Stimulated activated CD8-positive, alpha-beta memory T cell treated with anti-CD3 and anti-CD28 coated beads, Interleukin-4, amount 100 ng/mL, for 4 hours (primary cell): ENCODE data around the gene ARFGAP3.

Experiments used
- DNase-seq, 2 donors: peaks; one replicate each; pipeline ENCODE4 v3.0.0-alpha.2; 2020; ENCODE audit warnings: low read depth in 2 of 2, low spot score in 1 of 2

The ARFGAP3 gene

DNA sequence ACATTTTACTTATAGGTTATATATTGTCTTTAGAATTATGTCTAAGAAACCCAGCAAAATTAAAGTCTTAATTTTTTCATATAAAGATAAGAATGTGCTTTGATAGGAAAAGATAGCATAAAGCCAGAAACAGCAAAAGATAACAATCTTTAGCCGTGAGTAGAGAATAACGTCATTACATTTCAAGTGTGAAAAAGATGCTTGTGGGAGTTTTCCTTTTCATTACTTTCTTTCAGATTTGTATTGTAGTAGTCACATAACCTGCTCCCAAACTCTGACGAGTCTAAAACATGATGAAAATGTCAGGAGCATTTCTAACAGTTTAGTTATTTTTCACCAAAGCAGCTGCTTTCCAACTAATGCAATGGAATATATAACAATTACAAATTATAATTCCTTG lies 31.3 kb downstream of the ARFGAP3 start:
- DNase-seq: no peak

DNA sequence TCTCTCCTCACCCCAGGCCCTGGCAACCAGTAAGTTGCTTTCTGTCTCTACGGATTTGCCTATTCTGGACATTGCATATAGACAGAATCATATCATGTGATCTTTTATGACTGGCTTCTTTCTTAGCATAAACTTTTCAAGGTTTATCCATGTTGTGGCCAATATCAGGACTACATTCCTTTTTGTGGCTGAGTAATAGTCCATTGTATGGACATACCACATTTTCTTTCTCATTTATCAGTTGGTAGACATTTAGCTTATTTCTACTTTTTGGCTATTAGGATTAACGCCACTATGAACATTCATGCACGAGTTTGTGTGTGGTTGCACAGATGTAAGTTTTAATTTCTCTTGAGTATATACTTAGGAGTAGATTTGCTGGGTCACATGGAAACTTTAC lies 35.7 kb downstream of the ARFGAP3 start:
- no peak for DNase-seq

GRCh38 chr22:42820045-42820763 lies 36.9 kb downstream of the ARFGAP3 start:
- DNase-seq: no peak

DNA sequence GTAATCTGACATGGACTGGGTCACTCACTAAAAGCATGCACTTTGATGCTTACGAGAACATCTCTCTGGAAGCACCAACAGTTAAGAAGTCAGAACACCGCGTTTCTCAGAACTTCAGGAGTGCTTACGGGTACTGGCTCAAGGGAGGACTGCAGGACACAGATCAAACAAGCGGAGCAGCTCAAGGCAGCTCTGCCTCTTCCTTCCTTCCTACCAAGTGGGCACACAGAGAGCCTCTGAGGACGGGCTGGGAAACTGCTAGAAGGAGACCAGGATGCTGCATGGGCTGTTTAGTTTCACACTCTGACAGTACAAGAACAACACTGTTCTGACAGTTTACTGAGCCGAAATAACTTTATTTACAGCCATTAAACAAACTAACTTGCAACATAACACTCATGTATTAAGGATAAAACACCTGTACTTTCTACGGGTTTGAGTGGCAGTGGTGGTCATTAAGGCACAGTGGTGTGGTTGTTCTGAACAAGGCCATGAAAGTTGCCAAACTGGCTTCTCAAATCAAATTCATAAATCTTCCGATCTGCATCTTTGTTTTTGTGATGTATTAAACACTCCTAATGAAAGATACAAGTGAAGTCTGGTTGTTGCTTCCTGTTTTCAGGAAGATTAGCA lies 37.5 kb downstream of the ARFGAP3 start:
- DNase-seq: no peak

- no peak for DNase-seq
Observed at GRCh38 chr22:42817556-42817955, 39.5 kb downstream of the ARFGAP3 start.

DNA sequence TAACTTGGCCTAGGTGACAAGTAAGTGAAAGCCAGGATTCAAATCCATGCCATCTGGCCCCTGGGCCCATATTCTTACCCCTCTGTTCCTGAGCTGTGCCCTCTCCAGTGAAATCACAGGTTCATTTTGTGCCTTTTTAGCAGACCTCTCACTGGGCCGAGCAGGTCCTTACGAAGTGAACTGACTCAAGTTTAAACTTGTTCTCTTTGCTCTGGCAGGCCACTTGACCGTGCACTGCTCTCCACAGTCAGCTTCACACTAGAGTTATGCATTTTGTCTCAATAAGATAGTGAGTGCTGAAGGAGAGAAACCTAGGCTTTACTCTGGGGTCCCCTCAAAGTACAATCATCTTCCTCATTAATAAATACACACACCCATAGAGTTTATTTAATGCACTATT lies 40.7 kb downstream of the ARFGAP3 start:
- no peak for DNase-seq

DNA sequence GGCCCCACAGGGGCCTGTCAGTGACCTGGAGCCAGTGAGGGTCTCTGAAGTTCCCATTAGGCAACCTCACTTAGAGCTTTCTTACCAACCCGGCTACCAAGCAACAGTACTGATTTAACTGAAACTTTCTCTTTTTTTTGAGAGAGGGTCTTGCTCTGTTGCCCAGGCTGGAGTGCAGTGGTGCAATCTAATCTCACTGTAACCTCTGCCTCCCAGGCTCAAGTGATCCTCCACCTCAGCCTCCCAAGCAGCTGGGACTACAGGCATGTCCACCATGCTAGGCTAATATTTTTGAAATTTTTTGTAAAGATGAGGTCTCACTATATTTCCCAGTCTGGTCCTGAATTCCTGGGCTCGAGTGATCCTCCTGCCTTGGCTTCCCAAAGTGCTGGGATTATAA lies 42.5 kb downstream of the ARFGAP3 start:
- DNase-seq: no peak

- DNase-seq: no peak
Observed at GRCh38 chr22:42814215-42814614, 42.9 kb downstream of the ARFGAP3 start.

DNA sequence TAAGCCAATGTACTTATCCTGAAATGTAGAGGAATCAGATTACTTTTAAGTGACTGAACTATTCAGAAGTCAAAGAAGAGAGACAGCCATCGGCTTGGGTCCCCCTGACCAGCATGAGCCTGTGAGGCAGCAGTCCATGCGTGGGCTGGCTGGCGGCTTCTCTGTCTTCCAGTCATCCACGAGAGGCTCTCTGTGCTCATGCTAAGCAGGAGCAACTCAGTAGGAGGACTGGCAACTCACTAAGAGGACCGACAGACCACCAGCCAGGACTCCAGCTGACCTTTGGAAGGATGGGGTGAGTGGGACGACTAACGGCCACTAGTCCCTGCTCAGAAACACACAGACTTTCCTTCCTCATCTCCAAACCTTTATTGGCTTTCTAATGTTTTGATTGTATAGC lies 43.6 kb downstream of the ARFGAP3 start:
- no peak for DNase-seq

DNA sequence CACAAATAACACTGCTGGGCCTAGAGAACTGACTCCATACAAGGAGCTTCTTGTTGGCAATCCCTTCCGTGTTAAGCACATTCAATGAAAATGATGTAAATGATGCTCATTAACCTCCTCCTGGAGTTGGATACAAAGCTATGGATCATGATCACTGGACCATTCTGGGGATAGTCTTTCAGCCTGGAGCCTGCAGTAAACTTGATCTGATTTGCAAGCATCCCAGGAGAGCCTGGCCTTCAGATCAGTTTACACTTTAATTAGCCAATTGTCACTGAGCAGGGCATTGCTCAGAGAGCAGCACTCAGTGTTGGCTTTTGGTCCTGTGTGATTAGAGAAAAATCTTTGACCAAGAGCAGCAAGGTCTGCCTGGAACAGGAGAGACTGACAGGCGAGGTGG lies 45.6 kb downstream of the ARFGAP3 start:
- DNase-seq: no peak

GRCh38 chr22:42808521-42808920 lies 48.6 kb downstream of the ARFGAP3 start:
- DNase-seq: no peak

- DNase-seq: no peak
Observed at GRCh38 chr22:42807185-42807584, 49.9 kb downstream of the ARFGAP3 start.

- DNase-seq: no peak
Observed at GRCh38 chr22:42805998-42806830, 50.9 kb downstream of the ARFGAP3 start.

DNA sequence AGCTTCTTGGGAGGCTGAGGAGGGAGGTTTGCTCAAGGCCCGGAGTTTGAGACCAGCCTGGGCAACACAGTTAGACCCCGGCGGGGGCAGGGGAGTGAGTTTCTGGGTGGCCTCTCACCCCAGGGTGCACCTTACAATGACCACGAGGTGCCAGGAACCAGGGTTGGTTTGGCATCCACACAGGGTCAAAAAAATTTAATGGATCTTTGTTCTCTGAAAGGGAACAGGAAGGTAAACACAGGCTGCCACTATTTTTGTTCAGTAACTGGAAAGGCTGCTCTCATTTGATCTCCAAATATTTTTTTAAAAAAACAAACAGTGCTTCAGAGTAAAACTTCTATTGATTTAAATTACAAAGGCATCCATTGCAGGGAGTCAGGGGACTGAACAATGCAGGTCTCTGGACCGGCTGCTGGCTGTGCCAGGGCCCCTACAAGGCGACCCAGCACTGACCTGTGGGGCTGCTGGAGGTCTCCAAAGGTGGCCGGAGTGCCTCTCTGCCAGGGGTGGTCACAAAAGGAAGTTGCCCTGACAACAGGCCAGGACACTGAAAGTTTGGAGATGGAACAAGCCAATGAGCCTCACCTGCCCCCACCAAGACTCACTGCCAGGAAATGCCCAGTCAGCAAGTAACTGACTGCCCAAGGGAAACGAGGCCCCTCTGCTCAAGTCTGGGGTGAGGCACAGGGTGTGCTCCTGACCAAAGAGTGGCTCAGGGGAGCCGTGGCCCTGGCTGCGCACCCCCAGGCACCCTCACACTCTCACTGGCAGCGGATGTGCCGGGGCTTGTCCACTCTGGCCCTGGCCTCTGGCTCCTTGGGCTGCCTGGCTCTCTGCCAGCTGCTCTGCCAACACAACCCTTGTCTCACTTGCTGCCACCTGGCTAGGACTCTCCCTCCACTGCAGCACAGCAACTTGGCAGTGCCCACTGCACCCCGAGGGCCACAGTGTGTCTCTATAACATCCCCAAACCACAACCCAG lies 51.8 kb downstream of the ARFGAP3 start:
- no peak for DNase-seq

DNA sequence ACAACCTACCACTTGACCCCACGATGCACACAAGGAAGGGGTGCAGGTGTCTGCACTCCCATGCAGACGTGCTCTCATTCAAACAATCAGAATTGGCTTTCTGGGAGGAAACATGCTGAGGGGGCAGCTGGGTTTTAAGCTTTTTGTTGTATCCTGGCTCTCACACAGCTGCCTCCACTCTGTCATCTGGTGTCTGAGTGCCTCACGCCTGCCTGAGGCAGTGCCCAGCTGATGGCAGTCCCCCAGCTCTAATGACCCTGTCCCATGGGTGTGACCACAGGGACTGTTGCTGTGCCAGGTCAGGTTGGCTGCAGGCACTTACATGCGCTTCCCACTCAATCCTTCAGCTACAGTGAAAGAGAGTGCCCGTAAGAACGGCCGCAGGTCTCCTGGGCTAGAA lies 53.7 kb downstream of the ARFGAP3 start:
- no peak for DNase-seq

- no peak for DNase-seq
Observed at GRCh38 chr22:42801252-42802080, 55.6 kb downstream of the ARFGAP3 start.

DNA sequence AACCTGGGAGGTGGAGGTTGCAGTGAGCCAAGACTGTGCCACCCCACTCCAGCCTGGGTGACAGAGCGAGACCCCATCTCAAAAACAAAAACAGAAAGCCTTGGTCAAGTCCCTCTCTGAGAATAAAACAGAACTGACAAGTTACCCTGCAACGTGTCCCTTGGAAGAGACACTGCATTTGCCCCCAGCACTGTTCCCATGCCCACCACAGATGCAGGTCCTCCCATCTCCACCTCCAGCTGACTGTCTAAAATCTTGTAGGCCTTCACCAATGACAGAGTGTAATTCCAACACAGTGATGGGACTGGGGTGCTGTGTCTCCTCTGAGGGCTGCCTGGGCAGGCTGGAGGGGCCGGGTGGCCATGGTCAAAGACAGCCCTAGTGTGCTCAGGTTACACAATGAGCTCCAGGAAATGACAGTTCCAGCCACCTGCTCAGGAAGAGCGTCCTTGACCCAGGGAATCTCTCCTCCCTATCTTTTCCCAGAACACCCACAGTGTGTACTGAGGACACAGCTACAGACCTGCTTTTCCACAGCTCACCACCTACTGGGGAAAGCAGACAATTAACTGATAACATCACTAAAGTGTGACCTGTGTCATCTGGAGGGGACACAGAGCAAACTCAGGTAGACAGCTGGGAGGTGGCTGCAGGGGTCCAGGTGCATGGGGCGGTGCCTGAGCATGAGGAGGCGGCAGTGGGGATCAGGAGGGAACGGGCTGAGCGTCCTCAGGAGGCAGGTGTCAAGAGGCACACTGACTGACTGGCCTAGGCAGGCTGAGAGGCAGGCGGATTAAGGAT lies 56.4 kb downstream of the ARFGAP3 start:
- no peak for DNase-seq

GRCh38 chr22:42799461-42800405 lies 57.3 kb downstream of the ARFGAP3 start:
- DNase-seq: no peak
